ENCODE data around the gene NCSTN.
A peak's percentile ranks its signal among the peaks of the same experiment; 100 is the strongest.

NCSTN gene

GRCh38 chr1:160352555-160352954 lies 9.4 kb downstream of the NCSTN start:
- no peak for DNase-seq (ENCODE audit: low read depth)

GRCh38 chr1:160353223-160353622 lies 10.0 kb downstream of the NCSTN start:
- DNase-seq (ENCODE audit: low read depth), result peak; percentile 57

- DNase-seq (ENCODE audit: low read depth), result no peak
Measured at GRCh38 chr1:160354388-160354985, 11.3 kb downstream of the NCSTN start.

GRCh38 chr1:160357286-160358002 lies 14.3 kb downstream of the NCSTN start:
- DNase-seq (ENCODE audit: low read depth), result no peak

- no peak for DNase-seq (ENCODE audit: low read depth)
Measured at GRCh38 chr1:160358073-160358472, 14.9 kb downstream of the NCSTN start.

GRCh38 chr1:160359559-160360226 lies 16.5 kb downstream of the NCSTN start:
- peak; percentile 39 for DNase-seq (ENCODE audit: low read depth)

GRCh38 chr1:160360227-160360695 lies 17.1 kb downstream of the NCSTN start:
- DNase-seq (ENCODE audit: low read depth), result no peak

GRCh38 chr1:160361199-160361598 lies 18.0 kb downstream of the NCSTN start:
- DNase-seq (ENCODE audit: low read depth), result no peak

- no peak for DNase-seq (ENCODE audit: low read depth)
Measured at GRCh38 chr1:160361814-160362167, 18.6 kb downstream of the NCSTN start.

- no peak for DNase-seq (ENCODE audit: low read depth)
Measured at GRCh38 chr1:160362168-160362957, 19.2 kb downstream of the NCSTN start.

- DNase-seq (ENCODE audit: low read depth), result no peak
Measured at GRCh38 chr1:160363010-160363409, 19.8 kb downstream of the NCSTN start.

- DNase-seq (ENCODE audit: low read depth), result no peak
Measured at GRCh38 chr1:160363951-160364735, 21.0 kb downstream of the NCSTN start.

- DNase-seq (ENCODE audit: low read depth), result no peak
Measured at GRCh38 chr1:160365325-160365724, 22.1 kb downstream of the NCSTN start.

GRCh38 chr1:160366731-160367515 lies 23.7 kb downstream of the NCSTN start, which contains the start of gene NHLH1:
Gene NHLH1, plus strand, starts transcription at chr1:160367071. Its CDS starts 3,661 bp downstream, at chr1:160370732.
- no peak for DNase-seq (ENCODE audit: low read depth)

- DNase-seq (ENCODE audit: low read depth), result no peak
Measured at GRCh38 chr1:160367516-160367900, 24.3 kb downstream of the NCSTN start.

- no peak for DNase-seq (ENCODE audit: low read depth)
Measured at GRCh38 chr1:160367934-160368923, 25.0 kb downstream of the NCSTN start.

- DNase-seq (ENCODE audit: low read depth), result no peak
Measured at GRCh38 chr1:160369087-160369486, 25.9 kb downstream of the NCSTN start.

GRCh38 chr1:160370561-160371345 lies 27.6 kb downstream of the NCSTN start:
- DNase-seq (ENCODE audit: low read depth), result no peak

- no peak for DNase-seq (ENCODE audit: low read depth)
Measured at GRCh38 chr1:160371346-160371631, 28.1 kb downstream of the NCSTN start.
